Activated T-cell treated with anti-CD3 and anti-CD28 coated beads, Interleukin-2, amount 50 U/mL, for 72 hours (primary cell): ENCODE data around the gene ERCC6L. TPM values are rescaled to one million over a fixed set of nuclear protein-coding genes. Genes with fewer than 3 reads are reported as not detected.
A peak's percentile ranks its signal among the peaks of the same experiment; 100 is the strongest.
"Not testable (repeated sequence)": the region's sequence is repeated elsewhere in the genome, so short reads cannot be mapped to it uniquely, and the experiment has no call there.

Experiments used
- ATAC-seq, 2 donors: fragments of 150-1000 bp; cut with Tn5 transposase; replicated peaks in 1 of 2; 2 replicates each; pipeline ENCODE4 v1.10.0; 2021; ENCODE audit warnings: moderate library complexity in 2 of 2, mild to moderate bottlenecking in 1 of 2
- DNase-seq, 2 donors: peaks; one replicate each; pipeline ENCODE4 v3.0.0; 2021 to 2022; ENCODE audit warnings: mixed read lengths in 1 of 2
- H3K27ac Mint-ChIP-seq: one replicate; pipeline ENCODE4 v1.8.0; 2022; ENCODE audit warnings: mild to moderate bottlenecking, moderate library complexity, mixed read lengths
- H3K27me3 Mint-ChIP-seq: one replicate; pipeline ENCODE4 v1.8.0; 2022; ENCODE audit warnings: low read depth, mixed read lengths
- H3K36me3 Mint-ChIP-seq, 2 donors: one replicate each; pipeline ENCODE4 v1.8.0; 2022; ENCODE audit warnings: mixed read lengths in 2 of 2, mild to moderate bottlenecking in 1 of 2; ENCODE audit not compliant: insufficient read depth in 2 of 2
- H3K4me1 Mint-ChIP-seq: one replicate; pipeline ENCODE4 v1.8.0; 2022; ENCODE audit warnings: low read depth, mixed read lengths
- H3K4me3 Mint-ChIP-seq, 2 donors: one replicate each; pipeline ENCODE4 v1.8.0; 2022; ENCODE audit warnings: mild to moderate bottlenecking in 2 of 2, mixed read lengths in 2 of 2, moderate library complexity in 2 of 2
- H3K9me3 Mint-ChIP-seq, 2 donors: one replicate each; pipeline ENCODE4 v1.8.0; 2022; ENCODE audit warnings: mixed read lengths in 2 of 2
- total RNA-seq, 2 donors: library from RNA; stranded (reverse); gene quantifications; one replicate each; pipeline ENCODE4 v1.2.3, GENCODE V29; 2022

ERCC6L gene
- total RNA-seq, 2 donors from 2014 or later, result 5.4 to 6.5 TPM

- ATAC-seq (peak; percentile 96 to 97), DNase-seq (peak; percentile 83 to 89)
- Mint-ChIP-seq H3K27me3 (peaks cover 5% of the 10 kb centered on the region), H3K4me1 (peaks cover 15% of the 10 kb centered on the region), H3K4me3 (no peak within 1 kb of the TSS), H3K27ac (no peak within 1 kb of the TSS), H3K36me3 (no peaks in the 10 kb centered on the region), H3K9me3 (no peaks in the 10 kb centered on the region)
These were observed 57.4 kb downstream of the ERCC6L start, which contains the start of gene PIN4 for GRCh38 chrX:72181178-72182125. Gene PIN4, plus strand, starts transcription at chrX:72181757. Its CDS starts 29 bp downstream, at chrX:72181786.

GRCh38 chrX:72180539-72180938 lies 58.3 kb downstream of the ERCC6L start:
- ATAC-seq (no peak), DNase-seq (no peak)
- Mint-ChIP-seq H3K36me3 (peaks cover 0 to 2% of the 10 kb centered on the region in 2 donors), H3K9me3 (no peaks in the 10 kb centered on the region), H3K27me3 (peaks cover 5% of the 10 kb centered on the region), H3K27ac (no peak overlapping the region), H3K4me3 (no peak overlapping the region), H3K4me1 (peaks cover 15% of the 10 kb centered on the region)

GRCh38 chrX:72176981-72177380 lies 61.8 kb downstream of the ERCC6L start:
- no peaks in the 10 kb centered on the region for H3K9me3 Mint-ChIP-seq
- no peak overlapping the region for H3K4me3 Mint-ChIP-seq
- peaks cover 9% of the 10 kb centered on the region for H3K4me1 Mint-ChIP-seq
- peaks cover 0 to 3% of the 10 kb centered on the region in 2 donors for H3K36me3 Mint-ChIP-seq
- DNase-seq, result no peak
- H3K27ac Mint-ChIP-seq, result no peak overlapping the region
- no peak for ATAC-seq
- H3K27me3 Mint-ChIP-seq, result no peaks in the 10 kb centered on the region

- ATAC-seq, H3K4me3 Mint-ChIP-seq, H3K27me3 Mint-ChIP-seq, DNase-seq, H3K27ac Mint-ChIP-seq, H3K4me1 Mint-ChIP-seq, H3K9me3 Mint-ChIP-seq, H3K36me3 Mint-ChIP-seq: not testable (repeated sequence)
These were observed 62.5 kb downstream of the ERCC6L start for GRCh38 chrX:72176289-72176688.

- Mint-ChIP-seq H3K36me3 (no peaks in the 10 kb centered on the region), H3K4me3 (peak overlapping the region; percentile 57 to 89)
- peak; percentile 87 to 94 for ATAC-seq
These were observed 69.7 kb downstream of the ERCC6L start for GRCh38 chrX:72169008-72169728.

GRCh38 chrX:72165551-72165950 lies 73.3 kb downstream of the ERCC6L start:
- ATAC-seq (no peak), DNase-seq (no peak)
- Mint-ChIP-seq H3K27ac (no peak overlapping the region), H3K27me3 (peaks cover 9% of the 10 kb centered on the region), H3K4me1 (peaks cover 8% of the 10 kb centered on the region), H3K9me3 (no peaks in the 10 kb centered on the region), H3K36me3 (no peaks in the 10 kb centered on the region), H3K4me3 (no peak overlapping the region)

More at GRCh38 chrX:72169008-72169728, 69.7 kb downstream of the ERCC6L start:
- Mint-ChIP-seq H3K4me1 (peaks cover 8% of the 10 kb centered on the region), H3K27me3 (no peaks in the 10 kb centered on the region), H3K9me3 (no peaks in the 10 kb centered on the region), H3K27ac (peak overlapping the region; percentile 91)
- peak; percentile 17 to 29 for DNase-seq

- H3K36me3 Mint-ChIP-seq, result peaks cover 0 to 3% of the 10 kb centered on the region in 2 donors
- H3K27me3 Mint-ChIP-seq, result peaks cover 44% of the 10 kb centered on the region
- no peak overlapping the region for H3K4me3 Mint-ChIP-seq
- no peaks in the 10 kb centered on the region for H3K4me1 Mint-ChIP-seq
- DNase-seq (no peak), ATAC-seq (no peak)
- H3K27ac Mint-ChIP-seq, result no peak overlapping the region
- H3K9me3 Mint-ChIP-seq, result no peaks in the 10 kb centered on the region
These were observed 79.1 kb downstream of the ERCC6L start for GRCh38 chrX:72159769-72160168.

DNA sequence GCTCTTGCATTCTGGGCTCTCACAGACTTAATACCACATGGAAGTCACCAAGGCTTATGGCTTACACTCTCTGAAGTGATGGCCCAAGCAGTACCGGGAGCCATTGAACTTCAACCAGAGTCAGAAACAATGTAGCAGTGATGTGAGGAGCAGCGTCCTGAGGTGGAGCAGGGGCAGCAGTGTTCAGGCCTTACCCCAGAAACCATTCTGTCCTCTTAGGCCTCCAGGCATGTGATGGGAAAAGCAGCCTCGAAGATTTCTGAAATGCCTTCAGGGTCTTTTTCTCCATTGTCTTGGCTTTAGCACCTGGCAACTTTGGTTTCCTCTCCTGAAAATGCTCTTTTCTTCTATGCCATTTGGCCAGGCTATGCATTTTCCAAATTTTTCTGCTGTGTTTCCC lies 80.1 kb downstream of the ERCC6L start:
- Mint-ChIP-seq H3K4me1 (no peaks in the 10 kb centered on the region), H3K9me3 (no peaks in the 10 kb centered on the region), H3K4me3 (no peak overlapping the region), H3K27me3 (peaks cover 44% of the 10 kb centered on the region), H3K27ac (no peak overlapping the region), H3K36me3 (peaks cover 0 to 3% of the 10 kb centered on the region in 2 donors)
- no peak for ATAC-seq
- DNase-seq, result no peak

Other genes with a start within 250 kb of the ERCC6L start
- under 1 TPM; 0.17 to 0.74 TPM for gene RTL5, start 107.1 kb downstream of the ERCC6L start, total RNA-seq
- gene PIN4, start 57.3 kb downstream of the ERCC6L start, total RNA-seq, result 1 to 10 TPM; 4.7 to 6.2 TPM
- gene RPS4X, start 38.2 kb upstream of the ERCC6L start, total RNA-seq, result 1,000 to 10,000 TPM; 1,394 to 2,332 TPM
- under 1 TPM in 1 of 2 donors, not detected in 1; 0.38 TPM for gene CITED1, start 66.9 kb upstream of the ERCC6L start, total RNA-seq